Sigmoid colon (tissue), 4 donors: ENCODE data around the gene SERPINA12.

Experiments used
- EP300 ChIP-seq, 4 donors: sonication (generic); formaldehyde crosslinking; IDR thresholded peaks; one replicate each; pipeline ENCODE4 v1.6.1; 2017; ENCODE audit warnings: antibody characterized with exemption in 4 of 4
- POLR2A ChIP-seq, 2 donors: fragments of 450-650 bp; IDR thresholded peaks; one replicate each; pipeline ENCODE4 v1.6.1; 2016; ENCODE audit warnings: antibody characterized with exemption in 2 of 2, mild to moderate bottlenecking in 2 of 2, moderate library complexity in 2 of 2
- POLR2AphosphoS5 ChIP-seq, 4 donors: sonication (generic); formaldehyde crosslinking; IDR thresholded peaks; one replicate each; pipeline ENCODE4 v1.6.1; 2017; ENCODE audit warnings: antibody characterized with exemption in 4 of 4
- TF ChIP-seq, protein P1 (sequence below), 4 experiments: fragments of 450-650 bp in 3 of 4; fragments of 200-600 bp in 1 of 4; IDR thresholded peaks; one replicate each; pipeline ENCODE4 v1.5.1; 2016 to 2019; ENCODE audit warnings: antibody characterized with exemption in 4 of 4, mild to moderate bottlenecking in 3 of 4, moderate library complexity in 2 of 4

DNA sequence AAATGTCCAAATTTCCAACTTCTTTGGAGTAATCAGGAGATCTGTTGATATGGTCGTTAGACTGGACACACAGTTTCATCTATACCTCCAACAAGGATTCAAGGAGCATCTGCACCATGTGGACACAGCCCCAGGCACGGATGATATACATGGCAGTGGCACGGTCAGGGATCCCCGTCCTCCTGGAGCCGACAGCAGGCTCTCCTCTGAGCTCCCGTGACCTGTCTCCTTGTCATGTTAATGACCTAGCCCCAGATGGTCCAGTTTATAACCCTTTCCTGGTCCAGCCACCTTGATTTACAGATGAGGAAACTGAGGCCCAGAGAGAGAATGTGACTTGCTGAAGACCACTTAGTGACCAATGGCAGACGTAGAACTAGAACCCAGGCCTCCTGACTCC is 35.5 kb upstream of the SERPINA12 start:
- TF ChIP-seq, protein P1, sequence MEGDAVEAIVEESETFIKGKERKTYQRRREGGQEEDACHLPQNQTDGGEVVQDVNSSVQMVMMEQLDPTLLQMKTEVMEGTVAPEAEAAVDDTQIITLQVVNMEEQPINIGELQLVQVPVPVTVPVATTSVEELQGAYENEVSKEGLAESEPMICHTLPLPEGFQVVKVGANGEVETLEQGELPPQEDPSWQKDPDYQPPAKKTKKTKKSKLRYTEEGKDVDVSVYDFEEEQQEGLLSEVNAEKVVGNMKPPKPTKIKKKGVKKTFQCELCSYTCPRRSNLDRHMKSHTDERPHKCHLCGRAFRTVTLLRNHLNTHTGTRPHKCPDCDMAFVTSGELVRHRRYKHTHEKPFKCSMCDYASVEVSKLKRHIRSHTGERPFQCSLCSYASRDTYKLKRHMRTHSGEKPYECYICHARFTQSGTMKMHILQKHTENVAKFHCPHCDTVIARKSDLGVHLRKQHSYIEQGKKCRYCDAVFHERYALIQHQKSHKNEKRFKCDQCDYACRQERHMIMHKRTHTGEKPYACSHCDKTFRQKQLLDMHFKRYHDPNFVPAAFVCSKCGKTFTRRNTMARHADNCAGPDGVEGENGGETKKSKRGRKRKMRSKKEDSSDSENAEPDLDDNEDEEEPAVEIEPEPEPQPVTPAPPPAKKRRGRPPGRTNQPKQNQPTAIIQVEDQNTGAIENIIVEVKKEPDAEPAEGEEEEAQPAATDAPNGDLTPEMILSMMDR (IDR thresholded peaks at IDR 0.05), result no peak
- TF ChIP-seq EP300 (IDR thresholded peaks at IDR 0.05) (no peak), POLR2A (IDR thresholded peaks at IDR 0.05) (no peak), POLR2AphosphoS5 (IDR thresholded peaks at IDR 0.05) (no peak)
